HepG2 (cell line): ENCODE measurements around the gene APOC1. TPM values are rescaled to one million over a fixed set of nuclear protein-coding genes. Genes with fewer than 3 reads are reported as not detected.

Source experiments
- BRD4 ChIP-seq: sonication (generic); formaldehyde crosslinking; IDR thresholded peaks from 2 replicates; pipeline ENCODE4 v1.4.0; 2020; ENCODE audit warnings: missing genetic modification reagents
- KAT8 ChIP-seq: IDR thresholded peaks from 2 replicates; pipeline ENCODE4 v1.6.1; 2016; ENCODE audit warnings: missing genetic modification reagents, missing compliant biosample characterization
- NR2F1 ChIP-seq, 2 experiments: fragments of 450-650 bp in 1 of 2; formaldehyde crosslinking in 1 of 2; IDR thresholded peaks; 2 replicates each; pipeline versions ENCODE4 v1.5.0 to v1.6.1; 2016 to 2020; ENCODE audit warnings: mild to moderate bottlenecking in 1 of 2, missing compliant biosample characterization in 1 of 2, missing genetic modification reagents in 1 of 2, moderate library complexity in 1 of 2
- SIN3A ChIP-seq: IDR thresholded peaks from 2 replicates; pipeline ENCODE4 v1.6.1; 2011; ENCODE audit warnings: low read depth, mild to moderate bottlenecking, control low read depth, low read length, borderline replicate concordance
- ZBTB1 ChIP-seq: sonication (generic); formaldehyde crosslinking; IDR thresholded peaks from 2 replicates; pipeline ENCODE4 v1.4.0; 2020; ENCODE audit warnings: missing genetic modification reagents, borderline replicate concordance
- ZIK1 ChIP-seq: sonication (generic); formaldehyde crosslinking; IDR thresholded peaks from 2 replicates; pipeline ENCODE4 v1.5.0; 2020; ENCODE audit warnings: mild to moderate bottlenecking, low read depth, missing genetic modification reagents, borderline replicate concordance
- ZNF34 ChIP-seq: sonication (generic); formaldehyde crosslinking; IDR thresholded peaks from 2 replicates; pipeline ENCODE4 v1.4.0; 2020; ENCODE audit warnings: mild to moderate bottlenecking, missing genetic modification reagents, borderline replicate concordance
- ZNF367 ChIP-seq: sonication (generic); formaldehyde crosslinking; IDR thresholded peaks from 2 replicates; pipeline ENCODE4 v1.4.0; 2020; ENCODE audit warnings: missing genetic modification reagents, borderline replicate concordance
- ZNF615 ChIP-seq: sonication (generic); formaldehyde crosslinking; IDR thresholded peaks from 2 replicates; pipeline ENCODE4 v1.5.0; 2020; ENCODE audit warnings: mild to moderate bottlenecking, missing genetic modification reagents, borderline replicate concordance
- ZNF782 ChIP-seq: sonication (generic); formaldehyde crosslinking; IDR thresholded peaks from 2 replicates; pipeline ENCODE4 v1.4.0; 2020; ENCODE audit warnings: missing genetic modification reagents, mild to moderate bottlenecking, borderline replicate concordance
- ZSCAN21 ChIP-seq: sonication (generic); formaldehyde crosslinking; IDR thresholded peaks from 2 replicates; pipeline ENCODE4 v1.8.0; 2022; ENCODE audit warnings: mild to moderate bottlenecking, missing genetic modification reagents, moderate library complexity, borderline replicate concordance
- polyA plus RNA-seq, 8 experiments: library from polyadenylated mRNA; depleted of rRNA in 3 of 8; stranded (reverse) in 7 of 8; unstranded in 1 of 8; fragments of >200 nt; fragmentation: Illumina TruSeq in 4 of 8; extraction: Trizol in 4 of 8; gene quantifications; 2 replicates each; pipeline versions ENCODE4 v1.2.1 to v1.2.3, GENCODE V29; 2011 to 2016; ENCODE audit warnings: low read depth in 4 of 8, missing spikeins in 1 of 8, mixed read lengths in 1 of 8; ENCODE audit not compliant: insufficient read depth in 1 of 8
- total RNA-seq, 5 experiments: library from RNA; depleted of rRNA; stranded (reverse); fragments of >200 nt; fragmentation: Illumina TruSeq; extraction: Trizol; gene quantifications; 2 replicates each; pipeline ENCODE4 v1.2.3, GENCODE V29; 2016; ENCODE audit warnings: low read depth in 1 of 5
- TF ChIP-seq, protein P1 (sequence below): sonication (generic); formaldehyde crosslinking; IDR thresholded peaks from 2 replicates; pipeline ENCODE4 v1.4.0; 2020; ENCODE audit warnings: mild to moderate bottlenecking, low read depth, missing genetic modification reagents
- TF ChIP-seq, protein P2 (sequence below): conservative IDR thresholded peaks from 2 replicates; pipeline ENCODE4 v1.6.1; 2018; ENCODE audit warnings: missing genetic modification reagents
- TF ChIP-seq, protein P3 (sequence below): sonication (generic); formaldehyde crosslinking; IDR thresholded peaks from 2 replicates; pipeline ENCODE4 v1.4.0; 2020; ENCODE audit warnings: missing genetic modification reagents, borderline replicate concordance
- TF ChIP-seq, protein P4 (sequence below): sonication (generic); formaldehyde crosslinking; IDR thresholded peaks from 2 replicates; pipeline ENCODE4 v1.5.1; 2020; ENCODE audit warnings: missing genetic modification reagents, mild to moderate bottlenecking, borderline replicate concordance
- TF ChIP-seq, protein P5 (sequence below): sonication (generic); formaldehyde crosslinking; IDR thresholded peaks from 2 replicates; pipeline ENCODE4 v1.8.1; 2023; ENCODE audit warnings: mild to moderate bottlenecking, inconsistent platforms, moderate library complexity, missing genetic modification reagents, borderline replicate concordance

Gene APOC1
- total and polyA plus RNA-seq, 2 of the 13 experiments (the other 11 are each of a cell fraction or from before 2014, with no cell fraction given) = 600 to 1,235 TPM

DNA sequence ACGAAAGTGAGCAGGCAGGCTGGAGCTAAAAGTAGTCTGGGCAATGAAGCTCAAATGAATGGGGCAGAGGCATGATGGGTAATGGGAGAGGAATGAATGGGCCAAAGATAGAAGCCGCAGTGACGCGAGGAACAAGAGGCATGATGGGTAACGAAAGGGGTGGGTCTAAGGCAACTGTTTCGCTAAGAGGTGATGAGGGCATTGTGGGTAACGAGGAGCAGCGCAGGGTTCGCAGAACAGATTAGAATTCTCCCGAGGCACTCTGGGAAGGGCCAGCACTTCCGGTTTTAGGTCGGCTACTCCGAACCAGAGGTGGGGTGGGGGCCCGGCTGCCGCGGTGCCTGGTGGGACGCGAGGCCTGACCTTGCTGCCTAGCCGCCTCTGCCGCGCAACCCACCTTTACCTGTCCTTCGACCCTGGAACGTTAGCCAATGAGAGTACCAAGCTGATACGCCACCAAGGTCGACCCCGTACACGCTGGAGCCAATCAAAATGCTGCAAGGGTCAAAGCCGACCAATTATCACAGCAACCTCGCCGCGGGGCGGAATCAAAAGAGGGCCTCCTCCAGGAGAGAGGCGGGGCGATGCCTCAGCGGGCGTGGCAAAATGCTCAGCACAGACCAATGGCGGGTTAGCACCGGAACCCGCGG is 23.9 kb upstream of the APOC1 start (continued):
- TF ChIP-seq, protein P1, sequence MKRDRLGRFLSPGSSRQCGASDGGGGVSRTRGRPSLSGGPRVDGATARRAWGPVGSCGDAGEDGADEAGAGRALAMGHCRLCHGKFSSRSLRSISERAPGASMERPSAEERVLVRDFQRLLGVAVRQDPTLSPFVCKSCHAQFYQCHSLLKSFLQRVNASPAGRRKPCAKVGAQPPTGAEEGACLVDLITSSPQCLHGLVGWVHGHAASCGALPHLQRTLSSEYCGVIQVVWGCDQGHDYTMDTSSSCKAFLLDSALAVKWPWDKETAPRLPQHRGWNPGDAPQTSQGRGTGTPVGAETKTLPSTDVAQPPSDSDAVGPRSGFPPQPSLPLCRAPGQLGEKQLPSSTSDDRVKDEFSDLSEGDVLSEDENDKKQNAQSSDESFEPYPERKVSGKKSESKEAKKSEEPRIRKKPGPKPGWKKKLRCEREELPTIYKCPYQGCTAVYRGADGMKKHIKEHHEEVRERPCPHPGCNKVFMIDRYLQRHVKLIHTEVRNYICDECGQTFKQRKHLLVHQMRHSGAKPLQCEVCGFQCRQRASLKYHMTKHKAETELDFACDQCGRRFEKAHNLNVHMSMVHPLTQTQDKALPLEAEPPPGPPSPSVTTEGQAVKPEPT = no peak
- TF ChIP-seq, protein P2, sequence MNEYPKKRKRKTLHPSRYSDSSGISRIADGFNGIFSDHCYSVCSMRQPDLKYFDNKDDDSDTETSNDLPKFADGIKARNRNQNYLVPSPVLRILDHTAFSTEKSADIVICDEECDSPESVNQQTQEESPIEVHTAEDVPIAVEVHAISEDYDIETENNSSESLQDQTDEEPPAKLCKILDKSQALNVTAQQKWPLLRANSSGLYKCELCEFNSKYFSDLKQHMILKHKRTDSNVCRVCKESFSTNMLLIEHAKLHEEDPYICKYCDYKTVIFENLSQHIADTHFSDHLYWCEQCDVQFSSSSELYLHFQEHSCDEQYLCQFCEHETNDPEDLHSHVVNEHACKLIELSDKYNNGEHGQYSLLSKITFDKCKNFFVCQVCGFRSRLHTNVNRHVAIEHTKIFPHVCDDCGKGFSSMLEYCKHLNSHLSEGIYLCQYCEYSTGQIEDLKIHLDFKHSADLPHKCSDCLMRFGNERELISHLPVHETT (CRISPR knock-in tag) = peak; percentile 97
- TF ChIP-seq KAT8 (CRISPR knock-in tag) = peak; percentile 94
- TF ChIP-seq ZNF367 = no peak
- TF ChIP-seq ZNF34 (CRISPR knock-in tag) = no peak
- no peak for TF ChIP-seq ZNF782 (CRISPR knock-in tag)
- TF ChIP-seq ZBTB1 (CRISPR knock-in tag) = no peak
- TF ChIP-seq, protein P3, sequence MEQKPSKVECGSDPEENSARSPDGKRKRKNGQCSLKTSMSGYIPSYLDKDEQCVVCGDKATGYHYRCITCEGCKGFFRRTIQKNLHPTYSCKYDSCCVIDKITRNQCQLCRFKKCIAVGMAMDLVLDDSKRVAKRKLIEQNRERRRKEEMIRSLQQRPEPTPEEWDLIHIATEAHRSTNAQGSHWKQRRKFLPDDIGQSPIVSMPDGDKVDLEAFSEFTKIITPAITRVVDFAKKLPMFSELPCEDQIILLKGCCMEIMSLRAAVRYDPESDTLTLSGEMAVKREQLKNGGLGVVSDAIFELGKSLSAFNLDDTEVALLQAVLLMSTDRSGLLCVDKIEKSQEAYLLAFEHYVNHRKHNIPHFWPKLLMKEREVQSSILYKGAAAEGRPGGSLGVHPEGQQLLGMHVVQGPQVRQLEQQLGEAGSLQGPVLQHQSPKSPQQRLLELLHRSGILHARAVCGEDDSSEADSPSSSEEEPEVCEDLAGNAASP = 0 out of 2 replicates have a peak, but pooled peaks have one; percentile 8
- TF ChIP-seq ZNF615 (CRISPR knock-in tag) = no peak; the same call in 1 of the 2 replicates
- TF ChIP-seq, protein P4, sequence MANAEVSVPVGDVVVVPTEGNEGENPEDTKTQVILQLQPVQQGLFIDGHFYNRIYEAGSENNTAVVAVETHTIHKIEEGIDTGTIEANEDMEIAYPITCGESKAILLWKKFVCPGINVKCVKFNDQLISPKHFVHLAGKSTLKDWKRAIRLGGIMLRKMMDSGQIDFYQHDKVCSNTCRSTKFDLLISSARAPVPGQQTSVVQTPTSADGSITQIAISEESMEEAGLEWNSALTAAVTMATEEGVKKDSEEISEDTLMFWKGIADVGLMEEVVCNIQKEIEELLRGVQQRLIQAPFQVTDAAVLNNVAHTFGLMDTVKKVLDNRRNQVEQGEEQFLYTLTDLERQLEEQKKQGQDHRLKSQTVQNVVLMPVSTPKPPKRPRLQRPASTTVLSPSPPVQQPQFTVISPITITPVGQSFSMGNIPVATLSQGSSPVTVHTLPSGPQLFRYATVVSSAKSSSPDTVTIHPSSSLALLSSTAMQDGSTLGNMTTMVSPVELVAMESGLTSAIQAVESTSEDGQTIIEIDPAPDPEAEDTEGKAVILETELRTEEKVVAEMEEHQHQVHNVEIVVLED (CRISPR knock-in tag) = peak; percentile 83
- TF ChIP-seq, protein P5, sequence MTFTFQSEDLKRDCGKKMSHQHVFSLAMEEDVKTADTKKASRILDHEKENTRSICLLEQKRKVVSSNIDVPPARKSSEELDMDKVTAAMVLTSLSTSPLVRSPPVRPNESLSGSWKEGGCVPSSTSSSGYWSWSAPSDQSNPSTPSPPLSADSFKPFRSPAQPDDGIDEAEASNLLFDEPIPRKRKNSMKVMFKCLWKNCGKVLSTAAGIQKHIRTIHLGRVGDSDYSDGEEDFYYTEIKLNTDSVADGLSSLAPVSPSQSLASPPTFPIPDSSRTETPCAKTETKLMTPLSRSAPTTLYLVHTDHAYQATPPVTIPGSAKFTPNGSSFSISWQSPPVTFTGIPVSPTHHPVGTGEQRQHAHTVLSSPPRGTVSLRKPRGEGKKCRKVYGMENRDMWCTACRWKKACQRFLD (CRISPR knock-in tag) = no peak
- TF ChIP-seq SIN3A = peak; percentile 100
- TF ChIP-seq ZIK1 (CRISPR knock-in tag) = 0 out of 2 replicates have a peak, but pooled peaks have one; percentile 53
- no peak for TF ChIP-seq ZSCAN21 (CRISPR knock-in tag)
- TF ChIP-seq NR2F1 (CRISPR knock-in tag; IDR thresholded peaks at IDR 0.05) = peak; percentile 89 to 92
- TF ChIP-seq BRD4 = no peak; the same call in 1 of the 2 replicates
